T-helper 1 cell treated with Interleukin-12 subunit alpha and Interleukin-12 subunit beta and Interleukin-4 antibody, amounts not matched to agents 30 μg/mL and 1 μg/mL, for 36 hours (primary cell): ENCODE data around the gene SLC1A1.
"Not testable (repeated sequence)": the region's sequence is repeated elsewhere in the genome, so short reads cannot be mapped to it uniquely, and the experiment has no call there.

Experiments
- H3K27ac Mint-ChIP-seq: one replicate; pipeline ENCODE4 v1.8.0; 2021; ENCODE audit warnings: mild to moderate bottlenecking, mixed read lengths
- H3K27me3 Mint-ChIP-seq: one replicate; pipeline ENCODE4 v1.8.0; 2021; ENCODE audit warnings: low read depth, mixed read lengths
- H3K36me3 Mint-ChIP-seq: one replicate; pipeline ENCODE4 v1.8.0; 2021; ENCODE audit warnings: low read depth, mixed read lengths
- H3K4me1 Mint-ChIP-seq: one replicate; pipeline ENCODE4 v1.8.0; 2021; ENCODE audit warnings: low read depth, mixed read lengths
- H3K4me3 Mint-ChIP-seq: one replicate; pipeline ENCODE4 v1.8.0; 2021; ENCODE audit warnings: mild to moderate bottlenecking, moderate library complexity, mixed read lengths
- H3K9me3 Mint-ChIP-seq: one replicate; pipeline ENCODE4 v1.8.0; 2021; ENCODE audit warnings: mixed read lengths

SLC1A1 gene

DNA sequence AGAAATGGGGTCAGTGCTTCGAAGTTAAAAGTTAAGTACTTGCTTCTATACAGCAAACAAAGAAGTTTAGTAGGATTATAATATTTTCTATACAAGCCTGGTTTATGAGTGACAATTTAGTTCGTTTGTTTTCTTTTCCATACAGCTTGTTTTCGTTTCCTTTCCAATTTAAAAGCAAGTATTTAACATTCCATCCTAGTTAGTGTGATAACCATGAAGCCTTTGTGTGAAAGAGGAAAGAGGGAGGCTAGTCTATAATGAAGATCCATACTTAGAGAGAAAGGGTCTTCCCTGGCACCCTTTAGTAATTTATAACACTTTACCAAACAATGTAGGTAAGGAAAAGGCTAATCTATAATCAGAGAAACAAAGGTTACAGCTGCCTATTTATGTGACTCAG is 51.0 kb downstream of the SLC1A1 start:
- Mint-ChIP-seq H3K27ac (no peak overlapping the region), H3K9me3 (no peaks in the 10 kb centered on the region), H3K27me3 (peaks cover 4% of the 10 kb centered on the region), H3K36me3 (no peaks in the 10 kb centered on the region), H3K4me1 (no peaks in the 10 kb centered on the region), H3K4me3 (no peak overlapping the region)

DNA sequence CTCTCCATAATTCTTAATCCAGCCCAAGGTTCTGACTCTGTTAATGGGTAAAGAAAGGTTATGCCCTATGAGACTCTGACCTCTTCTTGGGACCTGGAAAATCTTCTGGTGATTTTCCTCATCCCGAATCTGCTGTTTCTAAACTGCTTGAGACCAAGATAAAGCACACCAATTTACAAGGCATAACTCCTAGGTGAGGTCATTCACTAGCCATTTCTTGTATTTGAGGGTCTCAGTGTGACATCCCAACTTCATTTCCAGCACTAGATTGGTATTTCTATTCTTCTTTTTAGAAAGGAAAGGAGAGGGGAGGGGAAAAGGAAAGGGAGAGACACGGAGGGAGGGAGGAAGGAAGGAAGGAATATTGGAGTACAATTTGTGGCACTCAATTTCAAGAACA is 51.6 kb downstream of the SLC1A1 start:
- H3K4me1 Mint-ChIP-seq: peaks cover under 1% of the 10 kb centered on the region
- H3K4me3 Mint-ChIP-seq: no peak overlapping the region
- H3K9me3 Mint-ChIP-seq: no peaks in the 10 kb centered on the region
- peaks cover 4% of the 10 kb centered on the region for H3K27me3 Mint-ChIP-seq
- H3K27ac Mint-ChIP-seq: no peak overlapping the region
- no peaks in the 10 kb centered on the region for H3K36me3 Mint-ChIP-seq

DNA sequence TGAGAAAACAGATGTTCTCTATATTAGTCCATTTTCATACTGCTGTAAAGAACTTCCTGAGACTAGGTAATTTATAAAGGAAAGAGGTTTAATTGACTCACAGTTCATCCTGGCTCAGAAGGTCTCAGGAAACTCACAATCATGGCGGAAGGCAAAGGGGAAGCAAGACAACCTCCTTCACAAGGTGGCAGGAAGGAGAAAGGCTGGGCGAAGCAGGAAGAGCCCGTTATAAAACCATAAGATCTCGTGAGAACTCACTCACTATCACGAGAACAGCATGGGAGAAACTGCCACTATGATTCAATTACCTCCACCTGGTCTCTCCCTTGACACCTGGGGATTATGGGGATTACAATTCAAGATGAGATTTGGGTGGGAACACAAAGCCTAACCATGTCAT is 54.4 kb downstream of the SLC1A1 start:
- H3K27ac Mint-ChIP-seq, H3K4me1 Mint-ChIP-seq, H3K9me3 Mint-ChIP-seq, H3K4me3 Mint-ChIP-seq, H3K27me3 Mint-ChIP-seq, H3K36me3 Mint-ChIP-seq: not testable (repeated sequence)

GRCh38 chr9:4547016-4547415 is 56.7 kb downstream of the SLC1A1 start:
- Mint-ChIP-seq H3K4me3 (no peak overlapping the region), H3K36me3 (no peaks in the 10 kb centered on the region), H3K27ac (no peak overlapping the region), H3K4me1 (peaks cover 15% of the 10 kb centered on the region), H3K9me3 (no peaks in the 10 kb centered on the region), H3K27me3 (peaks cover under 1% of the 10 kb centered on the region)

- no peak overlapping the region for H3K27ac Mint-ChIP-seq
- no peaks in the 10 kb centered on the region for H3K27me3 Mint-ChIP-seq
- H3K4me1 Mint-ChIP-seq: peaks cover 15% of the 10 kb centered on the region
- H3K36me3 Mint-ChIP-seq: no peaks in the 10 kb centered on the region
- no peaks in the 10 kb centered on the region for H3K9me3 Mint-ChIP-seq
- H3K4me3 Mint-ChIP-seq: no peak overlapping the region
Observed at GRCh38 chr9:4548811-4549725, 58.8 kb downstream of the SLC1A1 start.

- no peak overlapping the region for H3K4me3 Mint-ChIP-seq
- no peak overlapping the region for H3K27ac Mint-ChIP-seq
- H3K36me3 Mint-ChIP-seq: no peaks in the 10 kb centered on the region
- no peaks in the 10 kb centered on the region for H3K9me3 Mint-ChIP-seq
- H3K4me1 Mint-ChIP-seq: peaks cover 15% of the 10 kb centered on the region
- no peaks in the 10 kb centered on the region for H3K27me3 Mint-ChIP-seq
Observed at GRCh38 chr9:4549751-4550295, 59.6 kb downstream of the SLC1A1 start.

DNA sequence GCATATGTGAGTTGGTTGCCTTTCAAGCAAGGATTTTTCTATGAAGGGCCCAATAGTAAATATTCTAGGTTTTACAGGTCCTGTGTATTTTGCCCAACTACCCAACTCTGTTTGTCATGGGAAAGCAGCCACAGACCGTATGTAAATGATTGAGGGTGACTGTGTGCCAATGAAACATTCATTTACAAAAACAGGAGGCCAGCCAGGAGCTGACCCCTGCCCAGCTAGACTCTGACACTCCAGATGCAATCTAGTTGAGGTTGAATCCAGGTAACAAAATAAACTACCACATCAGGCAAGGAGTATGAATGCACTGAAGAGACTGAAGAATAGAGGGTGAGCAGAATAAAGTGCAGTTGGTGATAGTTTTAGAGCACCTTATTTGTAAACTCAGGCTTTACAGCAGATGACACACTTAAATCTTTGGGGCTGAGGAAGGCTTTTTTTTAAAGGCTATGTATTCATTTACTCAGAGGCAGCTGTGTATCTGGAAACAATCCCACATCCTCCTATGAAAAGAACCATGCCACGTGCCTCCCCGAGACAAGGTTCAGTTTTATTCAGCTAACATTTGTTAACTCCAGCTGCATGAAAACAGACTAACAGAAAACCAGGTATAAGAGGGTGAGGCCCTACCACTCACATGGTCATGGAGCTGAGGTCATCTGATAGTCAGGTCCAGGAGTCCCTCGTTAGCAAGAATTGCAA is 60.7 kb downstream of the SLC1A1 start:
- Mint-ChIP-seq H3K36me3 (no peaks in the 10 kb centered on the region), H3K27me3 (no peaks in the 10 kb centered on the region), H3K4me3 (no peak overlapping the region), H3K27ac (no peak overlapping the region), H3K4me1 (peaks cover 15% of the 10 kb centered on the region), H3K9me3 (no peaks in the 10 kb centered on the region)

DNA sequence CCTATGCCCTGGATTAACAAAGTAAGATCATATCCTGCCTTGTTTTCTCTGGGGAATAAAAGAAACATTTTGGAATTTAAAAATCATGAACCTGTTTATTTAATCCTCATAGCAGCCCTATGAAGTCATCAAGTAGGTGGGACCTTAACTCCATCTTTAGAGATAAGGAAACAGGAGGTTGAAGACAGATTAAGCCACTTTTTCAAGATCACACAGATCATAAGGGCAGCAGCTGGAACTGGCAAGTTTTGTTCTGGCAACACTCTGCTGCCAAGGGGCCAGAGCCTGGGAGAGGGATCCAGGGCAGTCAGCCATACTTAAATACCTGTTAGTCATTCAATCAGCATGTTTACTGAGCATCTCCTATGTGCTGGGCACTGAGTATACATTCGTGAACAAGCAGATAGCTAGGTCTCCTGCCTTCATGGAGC is 63.7 kb downstream of the SLC1A1 start:
- H3K27me3 Mint-ChIP-seq: no peaks in the 10 kb centered on the region
- H3K36me3 Mint-ChIP-seq: no peaks in the 10 kb centered on the region
- H3K27ac Mint-ChIP-seq: no peak overlapping the region
- H3K4me1 Mint-ChIP-seq: peaks cover 10% of the 10 kb centered on the region
- no peaks in the 10 kb centered on the region for H3K9me3 Mint-ChIP-seq
- no peak overlapping the region for H3K4me3 Mint-ChIP-seq

GRCh38 chr9:4555236-4555635 is 65.0 kb downstream of the SLC1A1 start:
- Mint-ChIP-seq H3K4me1 (peaks cover 10% of the 10 kb centered on the region), H3K27me3 (no peaks in the 10 kb centered on the region), H3K36me3 (no peaks in the 10 kb centered on the region), H3K27ac (no peak overlapping the region), H3K4me3 (no peak overlapping the region), H3K9me3 (no peaks in the 10 kb centered on the region)

DNA sequence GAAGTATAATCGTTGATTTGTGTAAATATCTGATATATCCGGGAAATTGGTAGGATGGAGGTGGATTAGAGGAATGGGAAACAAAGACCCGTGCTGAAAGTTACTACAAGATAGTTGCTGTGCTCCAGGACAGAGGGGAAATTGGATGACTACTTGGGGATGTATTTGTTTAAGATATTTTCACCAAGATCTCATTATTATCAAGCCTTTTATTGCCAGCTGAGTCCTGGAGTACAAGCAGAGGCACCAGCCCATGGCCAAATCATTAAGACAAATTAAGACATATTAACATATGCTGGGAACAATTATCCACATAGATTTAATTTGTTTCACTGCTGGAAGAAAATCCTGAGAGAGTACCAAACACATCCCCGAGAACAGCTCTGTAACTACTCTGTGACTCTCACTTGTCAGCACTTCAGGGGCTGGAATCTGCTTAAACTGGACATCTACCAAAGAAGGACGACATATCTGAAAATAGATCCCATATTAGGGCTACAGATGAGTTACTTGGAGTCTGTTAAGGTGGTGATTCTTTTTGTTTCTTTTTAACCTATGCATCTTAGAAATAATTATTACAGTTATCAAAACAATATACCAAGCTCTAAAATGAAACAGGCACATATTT is 68.2 kb downstream of the SLC1A1 start:
- Mint-ChIP-seq H3K4me3 (no peak overlapping the region), H3K27me3 (peaks cover 4% of the 10 kb centered on the region), H3K4me1 (no peaks in the 10 kb centered on the region), H3K27ac (no peak overlapping the region), H3K36me3 (peaks cover under 1% of the 10 kb centered on the region), H3K9me3 (no peaks in the 10 kb centered on the region)

- Mint-ChIP-seq H3K4me3 (no peak overlapping the region), H3K27ac (no peak overlapping the region), H3K36me3 (peaks cover 2% of the 10 kb centered on the region), H3K9me3 (no peaks in the 10 kb centered on the region), H3K27me3 (peaks cover 4% of the 10 kb centered on the region), H3K4me1 (no peaks in the 10 kb centered on the region)
Observed at GRCh38 chr9:4559261-4560182, 69.3 kb downstream of the SLC1A1 start.

- peaks cover 3% of the 10 kb centered on the region for H3K36me3 Mint-ChIP-seq
- peaks cover 3% of the 10 kb centered on the region for H3K4me1 Mint-ChIP-seq
- no peak overlapping the region for H3K27ac Mint-ChIP-seq
Observed at GRCh38 chr9:4563105-4563504, 72.8 kb downstream of the SLC1A1 start.

DNA sequence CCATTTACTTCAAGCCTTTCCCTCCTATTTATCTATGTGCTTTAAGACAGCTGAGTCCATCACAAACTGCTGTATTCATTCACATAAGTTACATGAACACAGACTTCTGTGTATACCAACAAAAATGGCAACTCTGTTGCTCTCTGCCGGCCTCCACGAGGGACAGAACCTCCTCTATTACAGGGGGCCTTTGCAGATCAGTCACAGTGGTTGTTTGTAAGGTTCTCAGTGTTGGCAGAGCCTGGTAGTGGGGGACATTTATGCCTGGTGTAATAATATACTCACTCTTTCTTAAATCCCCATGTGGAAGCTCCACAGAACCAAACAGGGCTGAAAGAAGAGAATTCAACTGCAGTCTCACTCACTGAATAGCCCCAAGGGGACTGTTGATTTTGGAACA is 76.5 kb downstream of the SLC1A1 start:
- Mint-ChIP-seq H3K4me1 (peaks cover 3% of the 10 kb centered on the region), H3K9me3 (no peaks in the 10 kb centered on the region), H3K4me3 (no peak overlapping the region), H3K27me3 (no peaks in the 10 kb centered on the region), H3K36me3 (peaks cover 3% of the 10 kb centered on the region), H3K27ac (no peak overlapping the region)

More at GRCh38 chr9:4563105-4563504, 72.8 kb downstream of the SLC1A1 start:
- Mint-ChIP-seq H3K27me3 (peaks cover 4% of the 10 kb centered on the region), H3K4me3 (no peak overlapping the region), H3K9me3 (no peaks in the 10 kb centered on the region)

- Mint-ChIP-seq H3K27ac (no peak overlapping the region), H3K27me3 (no peaks in the 10 kb centered on the region), H3K36me3 (peaks cover 3% of the 10 kb centered on the region), H3K4me1 (peaks cover 10% of the 10 kb centered on the region), H3K4me3 (no peak overlapping the region), H3K9me3 (no peaks in the 10 kb centered on the region)
Observed at GRCh38 chr9:4567601-4568000, 77.3 kb downstream of the SLC1A1 start.
